Measurements from ENCODE around the gene PPP6C.

PPP6C gene

GRCh38 chr9:125137200-125137599 lies 52.4 kb downstream of the PPP6C start:
- no peak for DNase-seq (ENCODE audit: low read depth)
- no peak for TF ChIP-seq CTCF (IDR thresholded peaks at IDR 0.05; ENCODE audit: low read depth, low read length, missing control alignments)

GRCh38 chr9:125134976-125135375 lies 54.6 kb downstream of the PPP6C start:
- no peak for TF ChIP-seq CTCF (IDR thresholded peaks at IDR 0.05; ENCODE audit: low read depth, low read length, missing control alignments)
- DNase-seq (ENCODE audit: low read depth) = no peak
- no peak overlapping the region for H3K4me3 ChIP-seq (ENCODE audit: low read depth, low read length)

More at GRCh38 chr9:125137200-125137599, 52.4 kb downstream of the PPP6C start:
- H3K4me3 ChIP-seq (ENCODE audit: low read depth, low read length) = no peak overlapping the region

GRCh38 chr9:125133403-125134329 lies 55.9 kb downstream of the PPP6C start:
- TF ChIP-seq CTCF (IDR thresholded peaks at IDR 0.05; ENCODE audit: low read depth, low read length, missing control alignments) = no peak
- no peak overlapping the region for H3K4me3 ChIP-seq (ENCODE audit: low read depth, low read length)
- DNase-seq (ENCODE audit: low read depth) = no peak

GRCh38 chr9:125131778-125132177 lies 57.8 kb downstream of the PPP6C start:
- DNase-seq (ENCODE audit: low read depth) = no peak
- no peak overlapping the region for H3K4me3 ChIP-seq (ENCODE audit: low read depth, low read length)
- no peak for TF ChIP-seq CTCF (IDR thresholded peaks at IDR 0.05; ENCODE audit: low read depth, low read length, missing control alignments)

GRCh38 chr9:125126019-125126746 lies 63.4 kb downstream of the PPP6C start:
- DNase-seq (ENCODE audit: low read depth) = peak; percentile 65
- no peak for TF ChIP-seq CTCF (IDR thresholded peaks at IDR 0.05; ENCODE audit: low read depth, low read length, missing control alignments)
- H3K4me3 ChIP-seq (ENCODE audit: low read depth, low read length) = no peak overlapping the region

- no peak overlapping the region for H3K4me3 ChIP-seq (ENCODE audit: low read depth, low read length)
- DNase-seq (ENCODE audit: low read depth) = no peak
- TF ChIP-seq CTCF (IDR thresholded peaks at IDR 0.05; ENCODE audit: low read depth, low read length, missing control alignments) = no peak
Observed at GRCh38 chr9:125125523-125125922, 64.1 kb downstream of the PPP6C start.

All from GM12864 (cell line).